Adipocyte (in vitro differentiated cells): ENCODE measurements around the gene MAST3.
"Not testable (repeated sequence)": the region's sequence is repeated elsewhere in the genome, so short reads cannot be mapped to it uniquely, and the experiment has no call there.

Experiments
- DNase-seq: peaks from one replicate; pipeline ENCODE4 v3.0.0-alpha.2; 2015; ENCODE audit warnings: low read depth
- H3K27me3 ChIP-seq: replicated peaks from 2 replicates; pipeline ENCODE4 v1.7.0; 2013; ENCODE audit warnings: mild to moderate bottlenecking, low read length, moderate library complexity; ENCODE audit not compliant: control insufficient read depth, insufficient read depth
- H3K36me3 ChIP-seq: 2 replicates; pipeline ENCODE4 v1.7.0; 2013; ENCODE audit warnings: low read length, mild to moderate bottlenecking, moderate library complexity; ENCODE audit not compliant: control insufficient read depth, insufficient read depth, severe bottlenecking
- H3K4me1 ChIP-seq: 2 replicates; pipeline ENCODE4 v1.7.0; 2013; ENCODE audit warnings: mild to moderate bottlenecking, low read length, moderate library complexity; ENCODE audit not compliant: control insufficient read depth, insufficient read depth
- H3K4me3 ChIP-seq: 2 replicates; pipeline ENCODE4 v1.7.0; 2013; ENCODE audit warnings: mild to moderate bottlenecking, low read length, moderate library complexity
- H3K9ac ChIP-seq: 2 replicates; pipeline ENCODE4 v1.7.0; 2013; ENCODE audit warnings: mild to moderate bottlenecking, low read length, moderate library complexity
- H3K9me3 ChIP-seq: 2 replicates; pipeline ENCODE4 v1.7.0; 2013; ENCODE audit warnings: mild to moderate bottlenecking, low read length, moderate library complexity; ENCODE audit not compliant: control insufficient read depth

The MAST3 gene

GRCh38 chr19:18089096-18089541 lies 8.5 kb upstream of the MAST3 start:
- not testable (repeated sequence) for H3K36me3 ChIP-seq, H3K9ac ChIP-seq, H3K4me3 ChIP-seq, H3K27me3 ChIP-seq, H3K9me3 ChIP-seq
- peaks cover 13% of the 10 kb centered on the region for H3K4me1 ChIP-seq
- peak; percentile 16 for DNase-seq

GRCh38 chr19:18089726-18090125 lies 7.9 kb upstream of the MAST3 start:
- H3K36me3 ChIP-seq, result no peaks in the 10 kb centered on the region
- no peaks in the 10 kb centered on the region for H3K9me3 ChIP-seq
- no peak overlapping the region for H3K4me3 ChIP-seq
- H3K4me1 ChIP-seq, result peaks cover 13% of the 10 kb centered on the region
- no peak for DNase-seq
- H3K9ac ChIP-seq, result no peak overlapping the region
- H3K27me3 ChIP-seq, result peaks cover 3% of the 10 kb centered on the region

- H3K4me3 ChIP-seq, result no peak overlapping the region
- no peak overlapping the region for H3K9ac ChIP-seq
- no peaks in the 10 kb centered on the region for H3K9me3 ChIP-seq
- H3K27me3 ChIP-seq, result no peaks in the 10 kb centered on the region
- H3K36me3 ChIP-seq, result no peaks in the 10 kb centered on the region
- H3K4me1 ChIP-seq, result peaks cover 13% of the 10 kb centered on the region
- peak; percentile 21 for DNase-seq
Measured at GRCh38 chr19:18090545-18091216, 6.9 kb upstream of the MAST3 start.

- H3K4me1 ChIP-seq, result peaks cover 13% of the 10 kb centered on the region
- H3K36me3 ChIP-seq, result no peaks in the 10 kb centered on the region
- H3K9me3 ChIP-seq, result no peaks in the 10 kb centered on the region
- H3K4me3 ChIP-seq, result no peak overlapping the region
- H3K9ac ChIP-seq, result no peak overlapping the region
- H3K27me3 ChIP-seq, result no peaks in the 10 kb centered on the region
- no peak for DNase-seq
Measured at GRCh38 chr19:18091217-18091608, 6.4 kb upstream of the MAST3 start.

GRCh38 chr19:18093439-18094161 lies 4.0 kb upstream of the MAST3 start:
- Histone ChIP-seq H3K27me3 (peaks cover 8% of the 10 kb centered on the region), H3K4me1 (peaks cover 20% of the 10 kb centered on the region), H3K4me3 (no peak overlapping the region), H3K36me3 (no peaks in the 10 kb centered on the region), H3K9ac (no peak overlapping the region), H3K9me3 (no peaks in the 10 kb centered on the region)
- DNase-seq, result peak; percentile 34

GRCh38 chr19:18096258-18096657 lies 1.3 kb upstream of the MAST3 start:
- no peaks in the 10 kb centered on the region for H3K9me3 ChIP-seq
- H3K27me3 ChIP-seq, result peaks cover 21% of the 10 kb centered on the region
- no peak for DNase-seq
- H3K36me3 ChIP-seq, result no peaks in the 10 kb centered on the region
- no peak overlapping the region for H3K9ac ChIP-seq
- no peak overlapping the region for H3K4me3 ChIP-seq
- peaks cover 10% of the 10 kb centered on the region for H3K4me1 ChIP-seq

- Histone ChIP-seq H3K27me3 (peaks cover 21% of the 10 kb centered on the region), H3K9ac (peak overlapping the region; percentile 55), H3K4me1 (peaks cover 10% of the 10 kb centered on the region), H3K9me3 (no peaks in the 10 kb centered on the region), H3K4me3 (peak overlapping the region; percentile 71), H3K36me3 (no peaks in the 10 kb centered on the region)
- DNase-seq, result no peak
Measured at GRCh38 chr19:18097993-18098890, 664 bp downstream of the MAST3 start.

- peaks cover 21% of the 10 kb centered on the region for H3K27me3 ChIP-seq
- H3K4me1 ChIP-seq, result peaks cover 15% of the 10 kb centered on the region
- no peak overlapping the region for H3K9ac ChIP-seq
- DNase-seq, result no peak
- no peaks in the 10 kb centered on the region for H3K9me3 ChIP-seq
- H3K36me3 ChIP-seq, result no peaks in the 10 kb centered on the region
- no peak overlapping the region for H3K4me3 ChIP-seq
Measured at GRCh38 chr19:18098891-18099622, 1.5 kb downstream of the MAST3 start.

GRCh38 chr19:18099623-18099995 lies 2.0 kb downstream of the MAST3 start:
- no peak for DNase-seq
- H3K36me3 ChIP-seq, result no peaks in the 10 kb centered on the region
- H3K27me3 ChIP-seq, result peaks cover 21% of the 10 kb centered on the region
- H3K9ac ChIP-seq, result no peak overlapping the region
- no peaks in the 10 kb centered on the region for H3K9me3 ChIP-seq
- no peak overlapping the region for H3K4me3 ChIP-seq
- peaks cover 19% of the 10 kb centered on the region for H3K4me1 ChIP-seq

GRCh38 chr19:18100710-18101109 lies 3.1 kb downstream of the MAST3 start:
- Histone ChIP-seq H3K27me3 (peaks cover 21% of the 10 kb centered on the region), H3K4me1 (peaks cover 24% of the 10 kb centered on the region), H3K9ac (no peak overlapping the region), H3K36me3 (no peaks in the 10 kb centered on the region), H3K9me3 (no peaks in the 10 kb centered on the region), H3K4me3 (no peak overlapping the region)
- DNase-seq, result no peak
